Measurements from ENCODE around the gene TCEAL9.
A peak's percentile ranks its signal among the peaks of the same experiment; 100 is the strongest.

Gene TCEAL9

GRCh38 chrX:103310555-103311398 lies 45.5 kb upstream of the TCEAL9 start, which contains the start of gene BEX2:
Gene BEX2 (minus strand): TSS chrX:103310990. CDS start chrX:103309976, 1,014 bp downstream.
- H3K4me1 ChIP-seq (ENCODE audit: control insufficient read depth, insufficient read depth, low read length): no peaks in the 10 kb centered on the region
- peak within 1 kb of the TSS; percentile 55 for H3K4me3 ChIP-seq (ENCODE audit: low read depth, low read length)
- CTCF ChIA-PET: no interaction called here
- POLR2A ChIA-PET: interaction anchor here (0.6 kb wide), 1 partner anchor 57 kb away, joined by 3 read pairs; no protein-coding TSS in a partner anchor
- H3K27ac ChIP-seq (ENCODE audit: extremely low read depth, low read depth, low read length): no peak within 1 kb of the TSS; the same call in 1 of the 2 replicates
- no peaks in the 10 kb centered on the region for H3K36me3 ChIP-seq (ENCODE audit: control insufficient read depth in 2 of 2, insufficient read depth in 1 of 2, low read length in 2 of 2)
- no peaks in the 10 kb centered on the region for H3K9me3 ChIP-seq (ENCODE audit: control insufficient read depth, insufficient read depth, low read depth, low read length)
- peak; percentile 57; the same call in 1 of the 2 replicates for TF ChIP-seq ZNF366 (tag by site-specific recombination; conservative IDR thresholded peaks at IDR 0.05)
- peak; percentile 58 for TF ChIP-seq PRDM10 (tag by site-specific recombination; IDR thresholded peaks at IDR 0.05)
- TF ChIP-seq ZNF302 (tag by site-specific recombination; IDR thresholded peaks at IDR 0.05; ENCODE audit: low read depth): no peak
- TF ChIP-seq EGR2 (tag by site-specific recombination; IDR thresholded peaks at IDR 0.05; ENCODE audit: low read depth): peak; percentile 53; the same call in 1 of the 2 replicates
- no peak for TF ChIP-seq ZNF37A (tag by site-specific recombination; IDR thresholded peaks at IDR 0.05)
- TF ChIP-seq ZNF10 (tag by site-specific recombination; IDR thresholded peaks at IDR 0.05): no peak
- TF ChIP-seq ZNF704 (tag by site-specific recombination; IDR thresholded peaks at IDR 0.05): no peak
- TF ChIP-seq ZNF791 (tag by site-specific recombination; IDR thresholded peaks at IDR 0.05): no peak
- peak; percentile 91 for TF ChIP-seq ZNF629 (tag by site-specific recombination; IDR thresholded peaks at IDR 0.05)
- TF ChIP-seq ZNF211 (tag by site-specific recombination; IDR thresholded peaks at IDR 0.05; ENCODE audit: low read depth): no peak
- peak; percentile 80 for TF ChIP-seq SP3 (tag by site-specific recombination; IDR thresholded peaks at IDR 0.05)
- no peak for TF ChIP-seq SCRT2 (tag by site-specific recombination; IDR thresholded peaks at IDR 0.05)
- TF ChIP-seq ZNF335 (tag by site-specific recombination; conservative IDR thresholded peaks at IDR 0.05): peak; percentile 33; the same call in 1 of the 2 replicates
- peak; percentile 26; the same call in 1 of the 2 replicates for TF ChIP-seq ZNF341 (tag by site-specific recombination; IDR thresholded peaks at IDR 0.05; ENCODE audit: low read depth)
- no peak for TF ChIP-seq ZNF624 (tag by site-specific recombination; IDR thresholded peaks at IDR 0.05)
- peak; percentile 79 for TF ChIP-seq GLIS1 (tag by site-specific recombination; IDR thresholded peaks at IDR 0.05)
- TF ChIP-seq ZNF747 (tag by site-specific recombination; IDR thresholded peaks at IDR 0.05): no peak
- no peak for TF ChIP-seq ZNF449 (tag by site-specific recombination; IDR thresholded peaks at IDR 0.05)
- TF ChIP-seq ZBTB21 (tag by site-specific recombination; IDR thresholded peaks at IDR 0.05): peak; percentile 70; the same call in 1 of the 2 replicates
- peak; percentile 79 for TF ChIP-seq PATZ1 (tag by site-specific recombination; IDR thresholded peaks at IDR 0.05)
- no peak for TF ChIP-seq ZNF558 (tag by site-specific recombination; IDR thresholded peaks at IDR 0.05)
- peak; percentile 61 for TF ChIP-seq ZBTB26 (tag by site-specific recombination; optimal IDR thresholded peaks at IDR 0.05)
- TF ChIP-seq ZNF555 (tag by site-specific recombination; conservative IDR thresholded peaks at IDR 0.05): no peak
- TF ChIP-seq ZBTB48 (tag by site-specific recombination; IDR thresholded peaks at IDR 0.05): 0 out of 2 replicates have a peak, but pooled peaks have one; percentile 22
- TF ChIP-seq ZNF692 (tag by site-specific recombination; IDR thresholded peaks at IDR 0.05): 0 out of 2 replicates have a peak, but pooled peaks have one; percentile 38
- TF ChIP-seq GLIS2 (tag by site-specific recombination; IDR thresholded peaks at IDR 0.05): 0 out of 2 replicates have a peak, but pooled peaks have one; percentile 30
